GM21447 (cell line): ENCODE results near the gene VIPAS39.
"Not testable (repeated sequence)": the region's sequence is repeated elsewhere in the genome, so short reads cannot be mapped to it uniquely, and the experiment has no call there.

ENCODE experiments used
- ATAC-seq: cut with Tn5 transposase; IDR thresholded peaks from one replicate; pipeline ENCODE4 v1.9.1; 2021; ENCODE audit not compliant: unreplicated experiment

VIPAS39 gene

GRCh38 chr14:77470224-77470870 lies 12.9 kb upstream of the VIPAS39 start:
- ATAC-seq, result no peak

GRCh38 chr14:77469539-77469938 lies 12.1 kb upstream of the VIPAS39 start:
- no peak for ATAC-seq

- no peak for ATAC-seq
Observed at GRCh38 chr14:77469067-77469505, 11.7 kb upstream of the VIPAS39 start.

GRCh38 chr14:77467801-77468200 lies 10.4 kb upstream of the VIPAS39 start:
- no peak for ATAC-seq

GRCh38 chr14:77459072-77459723 lies 1.8 kb upstream of the VIPAS39 start:
- ATAC-seq, result no peak

- ATAC-seq, result peak; percentile 20
Observed at GRCh38 chr14:77458249-77458950, 999 bp upstream of the VIPAS39 start.

GRCh38 chr14:77457115-77457521 lies 283 bp downstream of the VIPAS39 start:
- no peak for ATAC-seq

GRCh38 chr14:77455966-77456640 lies 1.3 kb downstream of the VIPAS39 start:
- no peak for ATAC-seq

GRCh38 chr14:77442196-77442595 lies 15.2 kb downstream of the VIPAS39 start:
- ATAC-seq, result no peak

GRCh38 chr14:77439861-77440260 lies 17.5 kb downstream of the VIPAS39 start:
- no peak for ATAC-seq

GRCh38 chr14:77438596-77438995 lies 18.8 kb downstream of the VIPAS39 start:
- ATAC-seq, result no peak

- no peak for ATAC-seq
Observed at GRCh38 chr14:77436042-77436441, 21.4 kb downstream of the VIPAS39 start.

- no peak for ATAC-seq
Observed at GRCh38 chr14:77426396-77426795, 31.0 kb downstream of the VIPAS39 start.

- no peak for ATAC-seq
Observed at GRCh38 chr14:77424862-77425261, 32.5 kb downstream of the VIPAS39 start.

GRCh38 chr14:77423423-77423822 lies 34.0 kb downstream of the VIPAS39 start, which contains the start of gene NOXRED1:
Gene NOXRED1, minus strand, starts transcription at chr14:77423523. Its CDS starts 634 bp downstream, at chr14:77422889.
- ATAC-seq, result no peak

GRCh38 chr14:77421201-77421600 lies 36.2 kb downstream of the VIPAS39 start:
- ATAC-seq, result no peak

GRCh38 chr14:77416836-77417235 lies 40.6 kb downstream of the VIPAS39 start:
- ATAC-seq, result no peak

GRCh38 chr14:77416098-77416497 lies 41.3 kb downstream of the VIPAS39 start:
- not testable (repeated sequence) for ATAC-seq

- ATAC-seq, result not testable (repeated sequence)
Observed at GRCh38 chr14:77415403-77416030, 41.9 kb downstream of the VIPAS39 start.

GRCh38 chr14:77409131-77409533 lies 48.3 kb downstream of the VIPAS39 start:
- no peak for ATAC-seq

- no peak for ATAC-seq
Observed at GRCh38 chr14:77407158-77407557, 50.2 kb downstream of the VIPAS39 start.
